Motor neuron (in vitro differentiated cells): Measurements from ENCODE around the gene SLC39A8. TPM values are rescaled to one million over a fixed set of nuclear protein-coding genes. Genes with fewer than 3 reads are reported as not detected.
A peak's percentile ranks its signal among the peaks of the same experiment; 100 is the strongest.
"Not testable (repeated sequence)": the region's sequence is repeated elsewhere in the genome, so short reads cannot be mapped to it uniquely, and the experiment has no call there.

Experiments
- ATAC-seq, 8 experiments: fragments of 200-7000 bp; cut with Tn5 transposase; replicated peaks in 6 of 8; 2 replicates each; pipeline ENCODE4 v1.8.0; 2021; ENCODE audit warnings: mild to moderate bottlenecking in 8 of 8, moderate library complexity in 8 of 8
- H3K27ac ChIP-seq, 2 donors: fragments of 250-450 bp; sonication (Bioruptor Pico); 2 replicates each; pipeline ENCODE4 v1.9.0; 2021; ENCODE audit warnings: antibody characterized with exemption in 2 of 2, mild to moderate bottlenecking in 2 of 2, moderate library complexity in 1 of 2
- H3K4me1 ChIP-seq, 2 donors: fragments of 250-450 bp; sonication (Bioruptor Pico); replicated peaks in 1 of 2; 2 replicates each; pipeline ENCODE4 v1.6.1; 2021; ENCODE audit warnings: antibody characterized with exemption in 2 of 2, mild to moderate bottlenecking in 2 of 2, moderate library complexity in 1 of 2
- H3K4me3 ChIP-seq, 5 donors: fragments of 250-450 bp; sonication (Bioruptor Pico); 2 replicates each; pipeline ENCODE4 v1.9.0; 2021; ENCODE audit warnings: antibody characterized with exemption in 5 of 5, mild to moderate bottlenecking in 5 of 5, moderate library complexity in 4 of 5
- WGBS, 10 experiments: fragments of 450-650 bp; shearing (Covaris generic); methylation state at CpG; one replicate each; pipeline ENCODE4 v1.0.0; 2022; 5-methylcytosine and 5-hydroxymethylcytosine counted together
- in situ Hi-C, 9 experiments: fragments of 400-800 bp; cut with MboI; loops; one replicate each; pipeline ENCODE4 v1.15.0; 2021; ENCODE audit warnings: low sequenced_read_pairs in 9 of 9, low pct_unique_long_range_greater_than_20kb in 2 of 9; ENCODE audit not compliant: unreplicated experiment in 9 of 9
- total RNA-seq, 8 experiments: library from RNA; unstranded; fragments of 300-600 nt; gene quantifications; 2 replicates each; pipeline versions ENCODE4 v1.2.3 to v1.2.4, GENCODE V29; 2022

The SLC39A8 gene
- total RNA-seq: 100 to 1,000 TPM in 1 of 8 experiments, 10 to 100 TPM in 1, 1 to 10 TPM in 6; 1.2 to 235 (median 3.0) TPM

- ATAC-seq: peak; percentile 74 to 87 (median 83)
- WGBS, 10 experiments: 0 to 20% (median 4%) methylated on average over 1 to 37 of the region's 54 CpGs; no CpG with 5 or more reads in 1 of the 10 experiments
- in situ Hi-C loops: loop anchor here in 1 of 9 experiments (5.0 kb wide), 1 partner anchor 82 kb away; no protein-coding TSS in a partner anchor
- H3K4me1 ChIP-seq: peaks cover 2 to 7% of the 10 kb centered on the region in 2 donors
- no peak within 1 kb of the TSS for H3K27ac ChIP-seq
- peak within 1 kb of the TSS; percentile 31 to 40 (median 39) for H3K4me3 ChIP-seq
Measured at GRCh38 chr4:102344954-102345794, at the start of gene SLC39A8. Gene SLC39A8 (minus strand): TSS chr4:102345482. CDS start chr4:102344662, 820 bp downstream.

GRCh38 chr4:102392033-102392744 lies 46.9 kb upstream of the SLC39A8 start:
- WGBS, 10 experiments: 50 to 100% (median 91%) methylated on average over 1 to 4 of the region's 4 CpGs; no CpG with 5 or more reads in 2 of the 10 experiments
- no peak overlapping the region for H3K4me3 ChIP-seq

GRCh38 chr4:102390438-102390837 lies 45.2 kb upstream of the SLC39A8 start:
- Histone ChIP-seq H3K4me1 (no peaks in the 10 kb centered on the region), H3K27ac (no peak overlapping the region), H3K4me3 (no peak overlapping the region)
- peak in 1 of 8 experiments; percentile 31 for ATAC-seq
- WGBS, 10 experiments: 7 to 100% (median 57%) methylated on average over 1 to 2 of the region's 2 CpGs; no CpG with 5 or more reads in 1 of the 10 experiments
- in situ Hi-C loops: no loop called here

More at GRCh38 chr4:102392033-102392744, 46.9 kb upstream of the SLC39A8 start:
- Histone ChIP-seq H3K27ac (no peak overlapping the region), H3K4me1 (no peaks in the 10 kb centered on the region)
- ATAC-seq: peak in 2 of 8 experiments; percentile 14 to 27
- in situ Hi-C loops: no loop called here

- no peak overlapping the region for H3K27ac ChIP-seq
- no peak overlapping the region for H3K4me3 ChIP-seq
- no peaks in the 10 kb centered on the region for H3K4me1 ChIP-seq
- ATAC-seq: no peak
- in situ Hi-C loops: no loop called here
Measured at GRCh38 chr4:102388611-102389010, 43.3 kb upstream of the SLC39A8 start.

GRCh38 chr4:102387552-102388150 lies 42.4 kb upstream of the SLC39A8 start:
- ATAC-seq: peak in 2 of 8 experiments; percentile 54 to 81
- no peak overlapping the region for H3K27ac ChIP-seq
- WGBS, 10 experiments: 20 to 100% (median 64%) methylated on average over 1 to 2 of the region's 2 CpGs; no CpG with 5 or more reads in 2 of the 10 experiments
- H3K4me1 ChIP-seq: no peaks in the 10 kb centered on the region
- no peak overlapping the region for H3K4me3 ChIP-seq
- in situ Hi-C loops: no loop called here

- no peak overlapping the region for H3K4me3 ChIP-seq
- 58 to 100% (median 91%) methylated on average over 3 of the region's 3 CpGs; no CpG with 5 or more reads in 2 of the 10 experiments for WGBS, 10 experiments
- H3K27ac ChIP-seq: no peak overlapping the region
- no peaks in the 10 kb centered on the region for H3K4me1 ChIP-seq
- in situ Hi-C loops: no loop called here
- no peak for ATAC-seq
Measured at GRCh38 chr4:102386966-102387365, 41.7 kb upstream of the SLC39A8 start.

GRCh38 chr4:102380253-102380652 lies 35.0 kb upstream of the SLC39A8 start:
- in situ Hi-C loops: not testable (repeated sequence)

GRCh38 chr4:102362922-102363432 lies 17.7 kb upstream of the SLC39A8 start:
- 0 to 100% (median 80%) methylated on average over 1 to 2 of the region's 2 CpGs; no CpG with 5 or more reads in 1 of the 10 experiments for WGBS, 10 experiments
- Histone ChIP-seq H3K27ac (no peak overlapping the region), H3K4me1 (no peaks in the 10 kb centered on the region), H3K4me3 (no peak overlapping the region)
- in situ Hi-C loops: no loop called here
- peak in 2 of 8 experiments; percentile 63 to 78 for ATAC-seq

More at GRCh38 chr4:102380253-102380652, 35.0 kb upstream of the SLC39A8 start:
- not testable (repeated sequence) for H3K4me3 ChIP-seq, H3K27ac ChIP-seq, H3K4me1 ChIP-seq, ATAC-seq
- 60% methylated on average over 2 of the region's 10 CpGs; no CpG with 5 or more reads in 9 of the 10 experiments for WGBS, 10 experiments

- H3K27ac ChIP-seq: no peak overlapping the region
- WGBS, 10 experiments: 34 to 100% (median 85%) methylated on average over 2 to 3 of the region's 3 CpGs; no CpG with 5 or more reads in 2 of the 10 experiments
- no peaks in the 10 kb centered on the region for H3K4me1 ChIP-seq
- no peak for ATAC-seq
- H3K4me3 ChIP-seq: no peak overlapping the region
- in situ Hi-C loops: no loop called here
Measured at GRCh38 chr4:102358128-102358527, 12.8 kb upstream of the SLC39A8 start.

- H3K27ac ChIP-seq, H3K4me3 ChIP-seq, H3K4me1 ChIP-seq, ATAC-seq, in situ Hi-C loops: not testable (repeated sequence)
Measured at GRCh38 chr4:102357637-102358036, 12.4 kb upstream of the SLC39A8 start.

GRCh38 chr4:102356562-102357202 lies 11.4 kb upstream of the SLC39A8 start:
- WGBS, 10 experiments: 29 to 100% (median 93%) methylated on average over 1 to 3 of the region's 3 CpGs

GRCh38 chr4:102355748-102356147 lies 10.5 kb upstream of the SLC39A8 start:
- no peak for ATAC-seq
- Histone ChIP-seq H3K27ac (no peak overlapping the region), H3K4me3 (no peak overlapping the region), H3K4me1 (no peaks in the 10 kb centered on the region)
- 56 to 100% (median 92%) methylated on average over 1 to 2 of the region's 2 CpGs; no CpG with 5 or more reads in 1 of the 10 experiments for WGBS, 10 experiments
- in situ Hi-C loops: no loop called here

More at GRCh38 chr4:102356562-102357202, 11.4 kb upstream of the SLC39A8 start:
- no peak for ATAC-seq
- Histone ChIP-seq H3K4me3 (no peak overlapping the region), H3K4me1 (no peaks in the 10 kb centered on the region), H3K27ac (no peak overlapping the region)
- in situ Hi-C loops: no loop called here
